ENCODE results near the gene RDH14. TPM values are rescaled to one million over a fixed set of nuclear protein-coding genes. Genes with fewer than 3 reads are reported as not detected.

RDH14 gene
- total RNA-seq, 4 donors from 2014 or later, result 26.4 to 138 (median 32.5) TPM

- DNase-seq, result no peak
- Histone ChIP-seq H3K9me3 (no peaks in the 10 kb centered on the region), H3K36me3 (no peaks in the 10 kb centered on the region), H3K4me3 (no peak overlapping the region), H3K4me1 (peaks cover 0 to 3% (median 0%) of the 10 kb centered on the region in 4 donors), H3K27me3 (no peaks in the 10 kb centered on the region), H3K27ac (no peak overlapping the region)
- intact Hi-C loops (cut with DNase I; ENCODE audit: low total_unique reads), result no loop called here
- in situ Hi-C loops (cut with MboI; ENCODE audit: low pct_ligation_motif_present in 1 of 4, low pct_unique_long_range_greater_than_20kb in 1 of 4, low sequenced_read_pairs in 3 of 4), result no loop called here
- TF ChIP-seq POLR2AphosphoS5 (IDR thresholded peaks at IDR 0.05), result no peak
- TF ChIP-seq POLR2A (IDR thresholded peaks at IDR 0.05), result no peak
- TF ChIP-seq CTCF (IDR thresholded peaks at IDR 0.05), result no peak
- no peak for TF ChIP-seq EP300 (IDR thresholded peaks at IDR 0.05; ENCODE audit: low read depth)
- 38 to 40% methylated on average over 7 of the region's 7 CpGs for WGBS, 2 donors (ENCODE audit: low coverage in 1 of 2)
Measured at GRCh38 chr2:18536100-18536499, 24.4 kb downstream of the RDH14 start.

- Histone ChIP-seq H3K4me1 (no peaks in the 10 kb centered on the region), H3K36me3 (no peaks in the 10 kb centered on the region), H3K9me3 (no peaks in the 10 kb centered on the region), H3K27me3 (no peaks in the 10 kb centered on the region), H3K4me3 (no peak overlapping the region), H3K27ac (no peak overlapping the region)
- intact Hi-C loops (cut with DNase I; ENCODE audit: low total_unique reads), result no loop called here
- no peak for DNase-seq
- in situ Hi-C loops (cut with MboI; ENCODE audit: low pct_ligation_motif_present in 1 of 4, low pct_unique_long_range_greater_than_20kb in 1 of 4, low sequenced_read_pairs in 3 of 4), result no loop called here
- TF ChIP-seq CTCF (IDR thresholded peaks at IDR 0.05), result no peak
- TF ChIP-seq EP300 (IDR thresholded peaks at IDR 0.05; ENCODE audit: low read depth), result no peak
- 0 to 39% methylated on average over 1 of the region's 1 CpG for WGBS, 2 donors (ENCODE audit: low coverage in 1 of 2)
Measured at GRCh38 chr2:18531194-18531593, 29.3 kb downstream of the RDH14 start.

- H3K4me3 ChIP-seq, result no peak overlapping the region
- DNase-seq, result no peak
- in situ Hi-C loops (cut with MboI; ENCODE audit: low pct_ligation_motif_present in 1 of 4, low pct_unique_long_range_greater_than_20kb in 1 of 4, low sequenced_read_pairs in 3 of 4) (loop anchor here in 1 of 4 donors (10.0 kb wide), 1 partner anchor 1337 kb away; no protein-coding TSS in a partner anchor), intact Hi-C loops (cut with DNase I; ENCODE audit: low total_unique reads) (no loop called here)
- no peak for TF ChIP-seq EP300 (IDR thresholded peaks at IDR 0.05; ENCODE audit: low read depth)
- no peak for TF ChIP-seq POLR2A (IDR thresholded peaks at IDR 0.05)
- TF ChIP-seq POLR2AphosphoS5 (IDR thresholded peaks at IDR 0.05), result no peak
- TF ChIP-seq CTCF (IDR thresholded peaks at IDR 0.05), result no peak
- WGBS, 2 donors (ENCODE audit: low coverage in 1 of 2), result 83 to 85% methylated on average over 4 of the region's 4 CpGs
- H3K27ac ChIP-seq, result no peak overlapping the region
- H3K4me1 ChIP-seq, result no peaks in the 10 kb centered on the region
- no peaks in the 10 kb centered on the region for H3K36me3 ChIP-seq
- H3K27me3 ChIP-seq, result no peaks in the 10 kb centered on the region
- H3K9me3 ChIP-seq, result no peaks in the 10 kb centered on the region
Measured at GRCh38 chr2:18527822-18528221, 32.6 kb downstream of the RDH14 start.

- Histone ChIP-seq H3K4me3 (no peak overlapping the region), H3K9me3 (no peaks in the 10 kb centered on the region), H3K36me3 (no peaks in the 10 kb centered on the region), H3K27ac (no peak overlapping the region), H3K4me1 (no peaks in the 10 kb centered on the region), H3K27me3 (no peaks in the 10 kb centered on the region)
- 92% methylated on average over 2 of the region's 2 CpGs for WGBS, 2 donors (ENCODE audit: low coverage in 1 of 2)
- intact Hi-C loops (cut with DNase I; ENCODE audit: low total_unique reads) (no loop called here), in situ Hi-C loops (cut with MboI; ENCODE audit: low pct_ligation_motif_present in 1 of 4, low pct_unique_long_range_greater_than_20kb in 1 of 4, low sequenced_read_pairs in 3 of 4) (loop anchor here in 1 of 4 donors (10.0 kb wide), 1 partner anchor 1337 kb away; no protein-coding TSS in a partner anchor)
- TF ChIP-seq POLR2AphosphoS5 (IDR thresholded peaks at IDR 0.05) (no peak), CTCF (IDR thresholded peaks at IDR 0.05) (no peak), POLR2A (IDR thresholded peaks at IDR 0.05) (no peak), EP300 (IDR thresholded peaks at IDR 0.05; ENCODE audit: low read depth) (no peak)
- DNase-seq, result no peak
Measured at GRCh38 chr2:18527326-18527725, 33.1 kb downstream of the RDH14 start.
